NOMO-1 treated with DMSO at 0.1 percent for 48 hours (cell line): Measurements from ENCODE around the gene EEFSEC.

ENCODE experiments used
- DNase-seq: peaks from one replicate; lab custom pipeline; 2025; ENCODE audit not compliant: unreplicated experiment; lab: John Stamatoyannopoulos, UW

Gene EEFSEC

DNA sequence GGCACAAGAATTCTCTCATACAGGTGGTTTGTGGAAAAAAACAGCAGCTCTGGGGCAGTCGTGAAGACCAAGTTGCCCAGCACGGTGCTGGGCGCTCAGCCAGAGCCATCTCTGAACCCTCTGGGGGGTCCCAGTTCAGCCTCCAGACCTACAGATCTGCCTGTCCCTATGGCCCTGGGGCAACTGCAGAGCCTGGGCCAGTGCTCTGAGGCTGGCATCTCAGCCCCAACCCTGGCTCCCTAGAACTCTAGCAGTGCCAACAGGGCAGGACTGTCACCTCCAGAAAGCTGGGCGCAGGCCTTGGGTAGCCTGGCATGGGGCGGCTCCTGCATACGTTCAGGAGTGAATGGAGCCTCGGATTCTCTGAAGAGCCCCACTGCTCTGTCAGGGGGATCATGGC, 268.7 kb downstream of the EEFSEC start:
- no peak for DNase-seq

- DNase-seq = no peak
Observed at GRCh38 chr3:128422762-128423524, 269.7 kb downstream of the EEFSEC start.

DNA sequence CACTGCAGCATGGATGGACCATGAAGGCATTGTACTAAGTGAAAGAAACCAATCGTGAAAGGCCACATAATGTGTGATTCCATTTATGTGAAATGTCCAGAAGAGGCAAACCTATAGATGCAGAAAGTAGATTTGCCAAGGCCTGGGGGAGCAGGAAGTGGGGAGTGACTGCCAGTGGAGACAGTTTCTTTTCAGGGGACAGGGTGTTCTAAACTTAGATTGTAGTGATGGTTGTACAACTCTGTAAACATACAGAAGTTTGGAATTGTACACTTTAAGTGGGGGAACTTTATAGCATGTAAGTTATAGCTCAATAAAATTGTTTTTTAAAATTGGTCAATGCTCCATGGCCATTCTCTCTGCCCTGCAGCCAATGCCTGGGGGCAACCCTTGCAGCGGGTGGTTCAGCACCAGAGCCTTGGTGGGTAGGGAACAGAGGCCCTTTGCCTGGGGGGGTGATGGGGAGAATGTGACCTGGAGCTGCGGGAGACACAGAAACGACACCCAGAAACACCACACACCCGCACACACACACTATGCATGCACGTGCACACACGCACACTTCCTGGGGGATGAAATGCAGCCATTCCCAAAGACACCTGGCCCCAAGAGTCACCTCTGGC, 270.4 kb downstream of the EEFSEC start:
- peak; percentile 14 for DNase-seq

- no peak for DNase-seq
Observed at GRCh38 chr3:128424508-128425069, 271.3 kb downstream of the EEFSEC start.

DNA sequence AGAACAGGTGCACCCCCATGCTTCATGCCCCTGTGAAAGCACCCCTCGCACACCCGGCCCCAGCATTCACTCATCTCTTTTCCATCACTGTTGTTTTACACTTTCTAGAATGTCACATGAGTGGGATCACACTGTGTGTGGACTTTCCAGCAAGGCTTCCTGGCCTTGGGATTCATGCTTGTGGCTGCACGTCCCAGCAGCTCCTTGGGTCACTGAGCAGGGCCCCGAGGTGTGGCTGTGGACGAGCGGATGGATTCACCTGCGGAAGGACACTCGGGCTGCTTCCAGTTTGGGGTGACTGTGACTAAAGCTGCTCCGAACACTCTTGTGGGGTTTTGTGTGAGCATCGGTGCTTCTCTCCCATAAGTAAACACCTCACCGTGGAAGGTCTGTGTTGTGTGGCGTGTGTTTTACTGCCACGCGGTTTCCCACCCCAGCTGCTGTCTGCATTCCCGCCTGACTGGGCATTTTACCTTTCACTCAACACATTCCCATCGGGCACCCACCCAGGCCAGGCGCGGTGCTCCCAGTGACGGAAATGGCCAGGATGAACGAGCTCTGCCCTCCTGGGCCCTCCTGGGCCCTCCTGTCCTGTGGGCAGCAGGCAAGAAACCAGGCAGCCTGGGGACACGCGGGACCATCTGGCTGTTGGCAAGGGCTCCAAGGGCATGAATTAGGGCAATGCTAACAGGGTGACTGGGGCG, 272.0 kb downstream of the EEFSEC start:
- DNase-seq = no peak

DNA sequence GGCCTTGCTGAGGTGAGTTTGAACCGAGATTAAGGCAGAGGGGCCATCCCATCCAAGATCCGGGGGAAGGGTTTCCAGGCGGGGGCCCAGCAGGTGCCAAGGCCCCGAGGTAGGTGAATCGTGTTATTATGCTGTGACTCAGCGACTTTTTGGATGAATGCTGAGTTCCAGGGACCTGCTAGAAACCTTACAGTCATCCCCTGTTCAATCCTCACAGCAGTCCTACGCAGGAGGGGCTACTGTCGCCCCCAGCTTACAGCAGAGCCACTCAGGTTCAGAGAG, 272.5 kb downstream of the EEFSEC start:
- no peak for DNase-seq

- peak; percentile 39 for DNase-seq
Observed at GRCh38 chr3:128426128-128426921, 273.0 kb downstream of the EEFSEC start.

GRCh38 chr3:128427175-128427857, 274.0 kb downstream of the EEFSEC start:
- no peak for DNase-seq

GRCh38 chr3:128427872-128428822, 274.9 kb downstream of the EEFSEC start:
- no peak for DNase-seq

DNA sequence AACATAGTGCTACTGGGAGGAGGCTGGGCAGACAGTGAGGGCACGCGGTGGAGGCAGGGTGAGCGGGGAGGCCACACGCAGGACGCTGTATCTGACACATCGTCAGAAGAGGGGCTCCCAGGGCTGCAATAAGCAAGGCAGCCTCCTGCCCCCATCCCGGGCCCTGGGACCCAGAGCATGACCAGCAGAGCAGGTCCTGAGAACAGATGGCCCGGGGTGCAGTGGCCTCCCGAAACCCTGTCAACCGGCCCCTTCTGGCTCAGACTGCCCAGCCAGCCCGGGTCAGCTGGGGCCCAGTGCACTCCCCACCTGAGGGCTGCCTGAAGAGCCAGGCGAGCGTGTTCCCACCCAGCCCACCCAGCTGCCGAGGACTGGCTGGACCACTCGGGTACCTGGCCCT, 276.0 kb downstream of the EEFSEC start:
- no peak for DNase-seq

- no peak for DNase-seq
Observed at GRCh38 chr3:128429751-128430150, 276.5 kb downstream of the EEFSEC start.

DNA sequence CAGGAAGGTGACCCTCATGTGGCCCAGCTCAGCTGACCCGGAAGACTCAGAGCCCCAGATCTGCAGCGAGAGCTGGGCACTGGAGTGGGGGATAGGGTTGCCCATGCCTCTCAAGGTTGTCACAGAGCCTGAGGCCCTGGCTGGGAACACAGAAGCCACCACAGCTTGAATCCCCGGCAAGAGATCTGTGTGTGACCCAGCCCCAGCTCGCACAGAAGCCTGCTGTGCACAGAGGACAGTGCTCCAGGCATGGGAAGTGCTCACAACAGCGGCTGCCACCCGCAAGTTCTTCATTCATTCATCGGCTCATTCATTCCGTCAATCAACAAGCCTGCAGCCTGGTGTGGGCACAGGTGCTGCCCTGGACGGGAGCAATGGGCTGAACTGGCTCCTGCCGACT, 277.0 kb downstream of the EEFSEC start:
- no peak for DNase-seq

DNA sequence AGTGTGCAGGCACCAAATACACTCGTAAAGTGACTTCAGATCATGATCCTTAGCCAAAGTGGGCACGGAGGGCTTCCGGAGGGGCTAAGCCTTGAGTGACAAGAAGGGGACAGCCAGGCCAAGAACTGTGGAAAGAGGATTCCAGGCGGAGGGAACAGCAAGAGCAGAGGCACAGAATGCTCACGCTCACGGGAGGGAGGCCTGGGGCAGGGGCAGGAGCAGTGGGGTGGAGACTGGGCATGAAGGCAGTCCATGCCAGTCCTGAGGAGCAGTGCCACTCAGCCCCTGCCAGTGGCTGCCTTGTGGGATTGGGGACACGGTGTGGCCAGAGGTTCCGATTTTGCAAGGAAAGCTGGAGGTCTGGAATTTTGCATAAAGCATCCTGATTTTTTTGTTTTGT, 277.4 kb downstream of the EEFSEC start:
- no peak for DNase-seq

- no peak for DNase-seq
Observed at GRCh38 chr3:128431803-128432300, 278.6 kb downstream of the EEFSEC start.

DNA sequence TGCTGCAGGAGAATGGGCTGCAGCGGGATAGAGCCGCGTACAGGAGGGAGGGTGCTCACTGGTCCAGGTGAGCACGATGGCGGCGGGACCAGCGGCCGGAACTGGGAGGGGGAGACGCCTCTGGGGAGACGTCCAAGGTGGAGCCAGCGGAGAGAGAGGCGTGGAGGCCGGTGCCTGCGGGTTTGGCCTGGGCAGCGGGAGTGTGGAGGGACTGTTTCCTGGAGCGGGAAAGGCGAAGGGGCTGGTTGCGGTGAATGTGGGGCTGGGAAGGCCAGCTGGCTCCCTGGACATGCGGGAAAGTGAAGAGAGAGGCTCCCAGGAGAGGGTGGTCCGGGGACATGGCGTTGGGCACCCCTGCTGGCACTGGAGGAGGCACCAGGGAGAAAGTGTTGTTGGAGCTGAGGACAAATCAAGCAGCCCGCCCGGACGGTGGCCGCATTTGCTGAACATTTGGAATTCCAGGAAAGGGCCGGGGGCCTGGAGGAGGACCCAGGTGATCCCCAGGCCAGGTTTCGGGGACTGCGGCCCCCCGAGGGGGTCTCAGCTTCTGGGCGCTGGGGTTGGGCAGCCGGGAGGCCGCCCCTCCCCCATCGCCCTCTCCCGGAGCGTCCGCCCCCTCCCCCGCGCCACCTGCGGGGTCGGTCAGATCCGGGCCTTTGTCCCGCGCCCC, 279.2 kb downstream of the EEFSEC start:
- no peak for DNase-seq

GRCh38 chr3:128432971-128433836, 279.9 kb downstream of the EEFSEC start:
- DNase-seq = no peak

GRCh38 chr3:128433837-128434165, 280.5 kb downstream of the EEFSEC start:
- DNase-seq = no peak

DNA sequence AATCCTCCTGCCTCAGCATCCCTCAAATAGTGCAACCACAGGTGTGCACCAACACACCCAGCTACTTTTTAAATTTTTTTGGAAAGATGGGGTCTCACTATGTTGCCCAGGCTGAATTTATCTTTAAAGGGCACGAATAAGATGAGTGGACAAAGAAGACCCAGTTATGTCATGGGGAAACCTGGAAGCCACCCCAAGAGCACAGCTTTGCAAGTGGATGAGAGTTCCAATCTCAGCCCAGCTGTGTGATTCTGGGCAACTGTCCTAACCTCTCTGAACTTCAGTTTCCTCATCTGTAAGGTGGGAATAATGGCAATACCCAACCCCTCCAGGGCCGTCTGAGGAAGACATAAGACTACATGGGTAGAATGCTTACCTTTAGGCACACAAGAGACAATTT, 281.2 kb downstream of the EEFSEC start:
- no peak for DNase-seq
